Hepatocyte (in vitro differentiated cells): ENCODE results near the gene MCF2L. TPM values are rescaled to one million over a fixed set of nuclear protein-coding genes. Genes with fewer than 3 reads are reported as not detected.

Experiments used
- DNase-seq: peaks from one replicate; pipeline ENCODE4 v3.0.0-alpha.2; 2016; ENCODE audit warnings: low spot score
- H2AFZ ChIP-seq: fragments of 200-600 bp; sonication (generic); 2 replicates; pipeline ENCODE4 v1.6.0; 2016; ENCODE audit warnings: antibody characterized with exemption, mild to moderate bottlenecking
- H3K27ac ChIP-seq: fragments of 200-600 bp; sonication (generic); 2 replicates; pipeline ENCODE4 v1.5.1; 2016; ENCODE audit warnings: mild to moderate bottlenecking
- H3K27me3 ChIP-seq: fragments of 200-600 bp; sonication (generic); 2 replicates; pipeline ENCODE4 v1.6.1; 2016
- H3K36me3 ChIP-seq: fragments of 200-600 bp; sonication (generic); replicated peaks from 2 replicates; pipeline ENCODE4 v1.5.1; 2016; ENCODE audit warnings: low read depth; ENCODE audit not compliant: insufficient read depth
- H3K4me1 ChIP-seq: fragments of 200-600 bp; sonication (generic); 2 replicates; pipeline ENCODE4 v1.5.1; 2016; ENCODE audit warnings: mild to moderate bottlenecking, moderate library complexity; ENCODE audit not compliant: insufficient read depth
- H3K4me2 ChIP-seq: fragments of 200-600 bp; sonication (generic); 2 replicates; pipeline ENCODE4 v1.6.0; 2016
- H3K4me3 ChIP-seq: fragments of 200-600 bp; sonication (generic); 2 replicates; pipeline ENCODE4 v1.5.1; 2016; ENCODE audit warnings: mild to moderate bottlenecking
- H3K79me2 ChIP-seq: fragments of 200-600 bp; sonication (generic); 2 replicates; pipeline ENCODE4 v1.6.0; 2017; ENCODE audit warnings: mild to moderate bottlenecking
- H3K9me2 ChIP-seq: fragments of 200-600 bp; sonication (generic); replicated peaks from 2 replicates; pipeline ENCODE4 v1.6.0; 2017; ENCODE audit warnings: mild to moderate bottlenecking; ENCODE audit not compliant: insufficient read depth
- H3K9me3 ChIP-seq: fragments of 200-600 bp; sonication (generic); 2 replicates; pipeline ENCODE4 v1.5.1; 2016; ENCODE audit warnings: low read depth, mild to moderate bottlenecking
- H4K20me1 ChIP-seq: fragments of 200-600 bp; sonication (generic); 2 replicates; pipeline ENCODE4 v1.6.0; 2016; ENCODE audit warnings: mild to moderate bottlenecking; ENCODE audit not compliant: insufficient read depth, poor library complexity, severe bottlenecking
- EZH2 ChIP-seq: fragments of 200-600 bp; sonication (generic); IDR thresholded peaks from 2 replicates; pipeline ENCODE4 v1.6.1; 2016; ENCODE audit warnings: antibody characterized with exemption, mild to moderate bottlenecking, borderline replicate concordance
- EZH2phosphoT487 ChIP-seq: fragments of 200-600 bp; sonication (generic); IDR thresholded peaks from one replicate; pipeline ENCODE4 v1.6.1; 2018; ENCODE audit warnings: antibody characterized with exemption, mild to moderate bottlenecking, low read depth, moderate library complexity; ENCODE audit not compliant: unreplicated experiment, severe bottlenecking
- WGBS: methylation state at CpG from one replicate; pipeline ENCODE4 v1.1.6; 2016; ENCODE audit warnings: low lambda C conversion rate; ENCODE audit errors: missing lambda C conversion rate; 5-methylcytosine and 5-hydroxymethylcytosine counted together
- polyA plus RNA-seq: library from polyadenylated mRNA; unstranded; fragments of >200 nt; fragmentation: Nextera tagmentation; extraction: Ambion mirVana; gene quantifications from 2 replicates; pipeline ENCODE4 v1.2.1, GENCODE V29; 2016
- total RNA-seq: library from RNA; depleted of rRNA; stranded (reverse); fragments of >200 nt; gene quantifications from 2 replicates; pipeline ENCODE4 v1.2.3, GENCODE V29; 2014
- TF ChIP-seq, protein P1 (sequence below): fragments of 200-600 bp; sonication (generic); IDR thresholded peaks from 2 replicates; pipeline ENCODE4 v1.5.1; 2016; ENCODE audit warnings: antibody characterized with exemption, mild to moderate bottlenecking; ENCODE audit not compliant: poor library complexity

The MCF2L gene
- total and polyA plus RNA-seq, 2 experiments from 2014 or later, result 11.1 to 22.4 TPM

DNA sequence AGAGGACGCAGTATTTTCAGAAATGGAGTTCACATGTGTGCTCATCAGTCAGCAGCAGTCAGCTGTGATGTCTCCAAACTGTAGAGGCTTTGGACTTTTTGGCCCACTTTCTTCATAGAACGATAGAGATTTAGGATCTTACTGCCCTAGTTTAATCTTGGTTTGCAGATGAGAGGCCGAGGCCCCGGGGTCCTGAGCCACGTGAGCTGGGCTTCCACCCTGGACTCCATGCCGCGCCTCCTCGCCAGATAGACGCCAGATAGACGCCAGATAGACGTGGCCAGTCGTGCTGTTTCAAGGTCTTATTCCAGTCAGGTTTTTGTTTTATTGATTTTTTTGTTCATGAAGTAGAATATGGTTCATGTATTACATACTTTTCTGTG, 11.7 kb upstream of the MCF2L start:
- no peak overlapping the region for H2AFZ ChIP-seq
- DNase-seq, result no peak
- no peak overlapping the region for H3K4me3 ChIP-seq
- H3K4me1 ChIP-seq, result peaks cover 20% of the 10 kb centered on the region
- H3K9me2 ChIP-seq, result no peaks in the 10 kb centered on the region
- no peaks in the 10 kb centered on the region for H4K20me1 ChIP-seq
- no peak overlapping the region for H3K4me2 ChIP-seq
- H3K79me2 ChIP-seq, result no peaks in the 10 kb centered on the region
- no peaks in the 10 kb centered on the region for H3K9me3 ChIP-seq
- TF ChIP-seq EZH2phosphoT487, result no peak
- TF ChIP-seq EZH2, result no peak
- TF ChIP-seq, protein P1, sequence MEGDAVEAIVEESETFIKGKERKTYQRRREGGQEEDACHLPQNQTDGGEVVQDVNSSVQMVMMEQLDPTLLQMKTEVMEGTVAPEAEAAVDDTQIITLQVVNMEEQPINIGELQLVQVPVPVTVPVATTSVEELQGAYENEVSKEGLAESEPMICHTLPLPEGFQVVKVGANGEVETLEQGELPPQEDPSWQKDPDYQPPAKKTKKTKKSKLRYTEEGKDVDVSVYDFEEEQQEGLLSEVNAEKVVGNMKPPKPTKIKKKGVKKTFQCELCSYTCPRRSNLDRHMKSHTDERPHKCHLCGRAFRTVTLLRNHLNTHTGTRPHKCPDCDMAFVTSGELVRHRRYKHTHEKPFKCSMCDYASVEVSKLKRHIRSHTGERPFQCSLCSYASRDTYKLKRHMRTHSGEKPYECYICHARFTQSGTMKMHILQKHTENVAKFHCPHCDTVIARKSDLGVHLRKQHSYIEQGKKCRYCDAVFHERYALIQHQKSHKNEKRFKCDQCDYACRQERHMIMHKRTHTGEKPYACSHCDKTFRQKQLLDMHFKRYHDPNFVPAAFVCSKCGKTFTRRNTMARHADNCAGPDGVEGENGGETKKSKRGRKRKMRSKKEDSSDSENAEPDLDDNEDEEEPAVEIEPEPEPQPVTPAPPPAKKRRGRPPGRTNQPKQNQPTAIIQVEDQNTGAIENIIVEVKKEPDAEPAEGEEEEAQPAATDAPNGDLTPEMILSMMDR, result no peak
- H3K36me3 ChIP-seq, result no peaks in the 10 kb centered on the region
- no peak overlapping the region for H3K27ac ChIP-seq
- no peaks in the 10 kb centered on the region for H3K27me3 ChIP-seq
- WGBS, result 86% methylated on average over 12 of the region's 12 CpGs

DNA sequence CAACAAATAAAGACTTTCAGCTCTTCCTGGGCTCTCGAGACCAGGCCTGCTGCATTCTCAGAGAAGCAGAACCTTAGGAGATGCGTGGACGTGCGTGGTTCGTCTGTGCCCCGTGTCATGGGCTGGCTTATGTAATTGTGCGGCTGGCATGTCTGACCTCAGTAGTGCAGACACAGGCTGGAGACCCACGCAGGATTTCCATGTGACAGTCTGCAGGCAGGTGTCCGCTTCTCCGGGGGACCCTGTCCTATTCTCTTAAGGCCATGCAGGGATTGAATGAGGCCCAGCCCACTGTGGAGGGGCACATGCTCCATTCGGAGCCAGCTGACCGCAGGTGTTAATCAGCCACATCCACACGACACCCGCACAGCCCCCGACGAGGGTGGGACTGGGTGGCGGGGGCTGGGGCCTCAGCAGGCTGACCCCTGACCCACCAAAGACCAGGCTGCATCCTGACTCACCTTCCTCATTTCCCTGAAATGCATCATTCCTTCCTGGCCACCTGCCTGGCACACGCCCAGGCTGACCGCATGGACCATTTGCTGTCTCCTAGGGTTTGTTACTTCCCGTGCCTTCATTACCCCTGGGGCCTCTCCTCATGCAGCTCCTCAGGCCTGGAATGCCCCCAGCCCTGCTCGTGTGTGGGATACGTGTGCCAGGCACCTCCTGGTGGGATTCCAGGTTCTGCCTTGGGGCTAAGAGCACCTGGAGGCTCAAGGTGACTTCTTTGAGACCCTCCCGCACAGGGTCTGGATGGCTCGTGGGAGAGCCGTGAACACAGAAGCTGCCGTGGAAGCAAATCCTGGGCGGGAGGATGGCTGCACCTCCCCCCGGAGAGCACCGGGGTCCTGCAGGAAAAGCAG, 10.7 kb upstream of the MCF2L start:
- Histone ChIP-seq H3K4me3 (no peak overlapping the region), H3K9me2 (no peaks in the 10 kb centered on the region), H3K9me3 (no peaks in the 10 kb centered on the region), H3K4me1 (peaks cover 10% of the 10 kb centered on the region), H3K27ac (no peak overlapping the region), H3K27me3 (no peaks in the 10 kb centered on the region), H2AFZ (no peak overlapping the region), H3K4me2 (no peak overlapping the region), H3K36me3 (no peaks in the 10 kb centered on the region), H4K20me1 (no peaks in the 10 kb centered on the region), H3K79me2 (no peaks in the 10 kb centered on the region)
- 87% methylated on average over 29 of the region's 29 CpGs for WGBS
- no peak for DNase-seq
- TF ChIP-seq EZH2phosphoT487 (no peak), EZH2 (no peak)
- TF ChIP-seq, protein P1, result no peak

DNA sequence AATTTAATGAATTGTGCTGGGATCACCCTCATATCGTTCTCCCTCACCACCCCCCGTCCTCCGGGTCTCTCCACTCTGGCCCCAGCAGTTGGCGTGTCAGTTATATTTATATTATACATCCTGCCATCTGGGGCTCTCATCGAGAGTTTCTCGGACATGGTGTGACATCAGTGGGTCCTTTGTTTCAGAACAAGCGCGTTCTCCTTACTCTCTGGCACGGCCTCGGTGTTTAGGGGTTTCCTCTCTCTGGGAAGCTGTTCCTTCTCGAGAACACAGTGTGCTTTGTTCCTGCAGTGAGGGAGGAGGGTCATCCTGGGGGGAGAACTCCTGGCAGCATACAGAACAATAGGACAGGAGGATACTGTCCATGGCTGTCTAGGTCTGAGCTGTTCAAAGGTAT, 9.8 kb upstream of the MCF2L start:
- no peak for TF ChIP-seq EZH2
- TF ChIP-seq, protein P1, result no peak
- WGBS, result 79% methylated on average over 11 of the region's 11 CpGs
- no peaks in the 10 kb centered on the region for H3K36me3 ChIP-seq
- H2AFZ ChIP-seq, result no peak overlapping the region
- no peaks in the 10 kb centered on the region for H4K20me1 ChIP-seq
- DNase-seq, result no peak
- H3K27me3 ChIP-seq, result no peaks in the 10 kb centered on the region
- H3K79me2 ChIP-seq, result no peaks in the 10 kb centered on the region
- H3K27ac ChIP-seq, result no peak overlapping the region
- peaks cover 3% of the 10 kb centered on the region for H3K4me1 ChIP-seq
- no peaks in the 10 kb centered on the region for H3K9me2 ChIP-seq
- no peaks in the 10 kb centered on the region for H3K9me3 ChIP-seq
- no peak overlapping the region for H3K4me3 ChIP-seq
- no peak overlapping the region for H3K4me2 ChIP-seq
